Cerebellar cortex (tissue), 1 donor: ENCODE measurements around the gene PIK3AP1.
A peak's percentile ranks its signal among the peaks of the same experiment; 100 is the strongest.

Source experiments
- DNase-seq: peaks from one replicate; pipeline ENCODE4 v3.0.0-alpha.2; 2015; ENCODE audit warnings: low spot score

PIK3AP1 gene

GRCh38 chr10:96609510-96609909 is 110.8 kb downstream of the PIK3AP1 start:
- no peak for DNase-seq

GRCh38 chr10:96608805-96609204 is 111.5 kb downstream of the PIK3AP1 start:
- no peak for DNase-seq

- DNase-seq: no peak
Measured at GRCh38 chr10:96608262-96608661, 112.1 kb downstream of the PIK3AP1 start.

- no peak for DNase-seq
Measured at GRCh38 chr10:96606946-96607345, 113.4 kb downstream of the PIK3AP1 start.

- DNase-seq: no peak
Measured at GRCh38 chr10:96606216-96606615, 114.1 kb downstream of the PIK3AP1 start.

- no peak for DNase-seq
Measured at GRCh38 chr10:96600337-96600736, 120.0 kb downstream of the PIK3AP1 start.

GRCh38 chr10:96598846-96599245 is 121.5 kb downstream of the PIK3AP1 start:
- DNase-seq: no peak

GRCh38 chr10:96596422-96597407 is 123.6 kb downstream of the PIK3AP1 start:
- DNase-seq: no peak

GRCh38 chr10:96595741-96596140 is 124.6 kb downstream of the PIK3AP1 start:
- no peak for DNase-seq

GRCh38 chr10:96591946-96592345 is 128.4 kb downstream of the PIK3AP1 start:
- DNase-seq: no peak

GRCh38 chr10:96588616-96589419 is 131.5 kb downstream of the PIK3AP1 start:
- no peak for DNase-seq

GRCh38 chr10:96588060-96588554 is 132.2 kb downstream of the PIK3AP1 start:
- DNase-seq: peak; percentile 23

- peak; percentile 69 for DNase-seq
Measured at GRCh38 chr10:96587264-96588059, 132.9 kb downstream of the PIK3AP1 start.

GRCh38 chr10:96586419-96587263 is 133.7 kb downstream of the PIK3AP1 start, which contains the start of gene TM9SF3:
TSS of gene TM9SF3 (minus strand) at chr10:96587012. CDS start at chr10:96586835, 177 bp downstream.
- peak; percentile 85 for DNase-seq

- DNase-seq: no peak
Measured at GRCh38 chr10:96585736-96586418, 134.4 kb downstream of the PIK3AP1 start.

GRCh38 chr10:96584474-96584873 is 135.8 kb downstream of the PIK3AP1 start:
- no peak for DNase-seq

- no peak for DNase-seq
Measured at GRCh38 chr10:96584035-96584434, 136.3 kb downstream of the PIK3AP1 start.

GRCh38 chr10:96579133-96579532 is 141.2 kb downstream of the PIK3AP1 start:
- no peak for DNase-seq

- no peak for DNase-seq
Measured at GRCh38 chr10:96578633-96579032, 141.7 kb downstream of the PIK3AP1 start.

- no peak for DNase-seq
Measured at GRCh38 chr10:96578022-96578421, 142.3 kb downstream of the PIK3AP1 start.
